Stimulated activated CD8-positive, alpha-beta memory T cell treated with anti-CD3 and anti-CD28 coated beads, Interleukin-12 subunit alpha, Interleukin-12 subunit beta, amount 100 ng/mL, for 24 hours (primary cell): ENCODE measurements around the gene PARD3B.

Experiments used
- DNase-seq: peaks from one replicate; pipeline ENCODE4 v3.0.0-alpha.2; 2020; ENCODE audit errors: extremely low read depth

Gene PARD3B

DNA sequence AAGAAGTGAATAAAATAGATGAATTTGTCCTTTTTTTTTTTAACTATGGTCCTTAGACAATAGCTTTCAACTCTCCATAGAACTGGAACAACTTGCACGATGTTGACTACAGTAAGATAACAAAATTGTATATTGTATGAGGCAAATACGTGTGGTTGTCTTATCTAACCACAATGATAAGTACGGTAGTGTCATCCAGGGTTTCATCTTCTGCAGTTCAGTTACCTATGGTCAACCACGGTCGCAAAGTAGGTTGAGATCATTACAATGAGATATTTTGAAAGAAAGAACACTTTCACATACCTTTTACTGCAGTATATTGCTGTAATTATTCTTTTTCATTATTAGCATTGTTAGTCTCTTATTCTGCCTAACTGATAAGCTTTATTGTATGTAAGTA lies 295.2 kb downstream of the PARD3B start:
- no peak for DNase-seq

GRCh38 chr2:204842068-204842467 lies 296.8 kb downstream of the PARD3B start:
- DNase-seq, result no peak

DNA sequence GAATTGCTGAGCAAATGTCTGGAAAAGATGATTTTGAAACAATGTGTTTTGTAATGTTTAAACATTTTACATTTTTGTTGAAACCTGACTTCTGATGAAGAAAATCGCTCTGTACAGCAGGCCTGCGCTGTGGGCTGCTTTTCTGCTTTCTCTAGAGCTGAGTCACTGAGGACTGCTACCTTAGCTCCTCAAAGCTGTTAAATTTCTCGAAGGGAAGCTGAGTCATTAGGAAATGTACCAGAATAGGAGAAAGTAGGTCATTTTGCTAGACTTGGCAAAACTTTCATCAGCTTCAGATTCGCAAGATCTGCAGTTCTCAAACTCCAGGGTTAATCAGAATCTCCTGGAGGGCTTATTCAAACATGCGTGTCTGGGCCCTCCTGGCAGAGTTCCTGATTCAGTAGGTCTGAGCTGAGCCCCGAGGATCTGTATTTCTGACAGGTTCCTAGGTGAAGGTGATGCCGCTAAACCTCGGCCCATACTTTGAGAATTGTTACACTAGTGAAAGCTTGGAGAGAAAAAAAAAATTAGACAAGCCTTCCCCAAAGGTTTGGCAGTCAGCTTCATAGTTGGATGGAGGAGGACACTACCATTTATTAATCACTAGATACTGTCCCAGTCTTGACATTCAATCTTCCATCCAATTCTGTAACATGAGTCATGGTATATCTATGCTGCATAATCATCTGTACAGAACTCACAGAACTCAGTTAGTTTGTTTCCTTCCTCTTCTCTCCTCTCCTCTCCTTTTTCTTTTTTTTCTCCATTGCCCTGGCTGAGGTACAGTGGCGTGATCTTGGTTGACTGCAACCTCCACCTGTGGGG lies 297.6 kb downstream of the PARD3B start:
- DNase-seq, result no peak

DNA sequence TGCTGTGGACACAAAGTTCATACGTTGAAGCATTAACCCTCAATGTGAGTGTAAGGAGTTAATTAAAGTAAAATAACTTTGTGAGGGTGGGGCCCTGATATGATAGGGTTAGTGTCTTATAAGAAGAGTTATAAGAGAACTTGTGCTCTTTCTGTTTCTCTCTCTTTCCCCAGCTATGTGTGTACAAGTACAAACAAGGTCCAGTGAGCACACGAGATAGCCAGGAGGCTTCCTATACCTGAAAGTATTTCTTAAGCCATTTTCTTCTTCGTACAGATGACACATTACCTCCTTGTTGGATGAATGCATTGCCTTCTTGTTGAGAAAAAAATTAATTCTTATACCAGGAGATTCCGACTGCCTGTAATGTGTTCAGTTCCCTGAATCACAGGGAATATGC lies 301.2 kb downstream of the PARD3B start:
- DNase-seq, result no peak

- DNase-seq, result no peak
Measured at GRCh38 chr2:204849892-204850291, 304.6 kb downstream of the PARD3B start.

- DNase-seq, result no peak
Measured at GRCh38 chr2:204850581-204850980, 305.3 kb downstream of the PARD3B start.

DNA sequence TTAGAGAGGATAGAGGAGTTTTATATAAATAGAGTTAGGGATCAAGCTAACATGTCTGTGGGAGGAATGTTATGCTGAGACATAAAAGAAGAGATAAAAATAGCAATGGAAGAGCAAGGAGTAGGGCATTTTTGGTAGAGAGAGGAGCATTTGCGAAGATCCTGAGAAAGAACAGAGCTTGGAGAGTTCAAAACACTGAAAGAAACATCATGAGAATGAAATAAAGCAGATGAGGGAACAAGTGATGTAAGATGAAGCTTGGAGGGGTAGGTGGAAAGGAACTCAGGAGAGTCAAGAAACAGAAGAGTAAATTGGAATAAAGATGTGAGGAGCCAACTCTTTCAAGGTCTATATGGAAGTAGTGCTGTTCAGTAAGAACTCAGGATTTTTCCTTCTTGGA lies 308.6 kb downstream of the PARD3B start:
- no peak for DNase-seq

- no peak for DNase-seq
Measured at GRCh38 chr2:204860274-204860673, 315.0 kb downstream of the PARD3B start.

GRCh38 chr2:204862809-204863208 lies 317.5 kb downstream of the PARD3B start:
- DNase-seq, result no peak

DNA sequence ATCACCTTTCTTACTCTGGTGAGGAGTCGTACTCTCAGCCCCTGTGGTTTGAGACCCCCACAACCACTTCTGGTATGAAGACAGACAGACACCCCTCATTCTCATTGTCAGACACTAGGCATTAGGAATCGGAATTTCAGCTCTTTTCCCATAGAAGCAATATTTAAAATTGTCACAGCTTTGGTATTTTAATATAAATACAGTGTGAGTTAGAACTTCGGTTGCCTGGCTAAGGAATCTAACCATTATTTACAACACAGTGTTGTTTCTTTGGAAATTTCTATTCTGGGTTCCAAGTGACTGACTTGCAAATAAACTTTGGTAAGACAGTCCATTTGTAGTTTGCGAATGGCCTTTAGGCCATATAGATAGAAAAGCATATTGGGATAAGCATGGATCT lies 318.1 kb downstream of the PARD3B start:
- DNase-seq, result no peak

DNA sequence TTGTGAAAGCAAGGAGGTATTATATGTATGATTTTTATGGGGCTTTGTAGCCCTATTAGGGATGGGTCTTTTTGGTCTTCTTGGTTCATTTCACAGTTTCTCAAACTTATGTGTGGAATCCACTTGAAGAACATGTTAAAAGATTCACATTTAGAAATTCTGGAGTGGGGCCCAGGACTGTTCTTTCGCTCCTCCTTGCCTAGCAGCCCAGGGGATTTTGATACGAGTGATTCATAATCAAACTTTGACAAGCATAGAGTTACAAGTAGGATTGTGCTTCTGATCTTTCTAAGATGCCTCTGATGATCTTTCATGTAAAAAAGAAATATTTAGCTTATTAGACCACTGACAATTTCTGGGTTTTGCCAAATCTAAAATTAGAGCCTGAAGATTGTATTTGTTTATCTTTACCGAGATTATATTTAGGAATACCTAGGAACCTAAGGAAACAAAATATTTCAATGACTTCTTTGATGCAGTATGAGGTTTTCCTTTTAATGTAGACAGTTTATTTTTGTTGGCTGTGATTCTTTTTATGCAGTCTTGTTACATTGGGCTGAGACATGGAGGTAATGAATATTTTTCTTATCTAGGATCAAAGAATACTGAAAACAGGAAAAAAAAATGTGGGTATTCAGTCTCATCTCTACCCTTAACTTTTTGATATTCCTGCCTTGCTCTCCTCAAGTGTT lies 324.0 kb downstream of the PARD3B start:
- no peak for DNase-seq

- DNase-seq, result no peak
Measured at GRCh38 chr2:204870053-204870452, 324.8 kb downstream of the PARD3B start.

DNA sequence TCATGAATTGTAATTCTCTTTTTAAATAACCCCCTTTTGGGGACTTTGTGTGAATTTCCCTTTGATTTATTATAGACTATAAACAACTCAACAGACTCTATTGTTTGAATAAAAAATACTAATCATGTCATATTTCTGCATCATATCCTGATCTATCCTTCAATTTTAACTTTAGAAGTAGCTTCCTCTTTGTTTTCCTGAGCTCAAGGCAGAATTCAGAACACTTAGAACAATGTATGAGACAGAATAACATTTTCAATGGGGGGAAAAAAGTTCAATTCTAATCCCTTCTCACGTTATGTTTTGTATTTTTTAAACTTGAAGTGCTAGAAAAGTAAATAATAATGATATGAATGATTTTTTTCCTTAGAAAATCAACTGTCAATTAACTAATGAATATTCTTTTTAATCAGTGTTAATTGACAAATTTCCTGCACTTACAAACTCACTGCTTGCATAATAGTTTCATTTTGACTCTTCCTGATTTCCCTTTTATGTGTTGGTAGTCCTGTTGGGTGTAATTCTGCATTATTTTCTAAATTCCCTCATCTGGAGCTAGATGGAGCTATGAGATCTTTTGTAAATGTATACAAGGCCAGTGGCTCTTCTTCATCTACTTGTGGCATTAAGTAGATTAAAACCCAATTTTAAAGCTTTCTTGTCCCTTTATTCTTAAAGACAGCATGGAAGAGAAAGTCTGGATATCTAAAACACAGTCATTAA lies 326.1 kb downstream of the PARD3B start:
- no peak for DNase-seq

GRCh38 chr2:204876311-204876710 lies 331.0 kb downstream of the PARD3B start:
- DNase-seq, result no peak

DNA sequence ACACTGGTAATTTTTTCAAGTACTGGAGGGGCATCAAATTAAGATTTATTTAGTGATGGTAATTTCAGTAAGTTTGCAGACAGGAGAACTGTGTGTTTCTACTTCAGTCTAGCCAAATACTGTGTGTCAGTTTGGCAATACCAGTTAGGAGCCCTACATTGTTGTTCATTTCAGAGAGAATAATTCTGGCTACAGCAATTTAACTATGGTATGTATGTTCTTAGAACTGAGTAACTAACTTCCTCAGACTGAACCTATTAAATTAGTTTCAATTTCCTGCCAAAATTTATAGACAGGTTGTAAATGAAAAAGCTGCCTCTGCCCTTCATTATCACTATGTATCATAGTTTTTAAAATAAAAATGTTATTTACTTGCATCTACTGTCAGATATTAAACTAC lies 332.4 kb downstream of the PARD3B start:
- no peak for DNase-seq

- DNase-seq, result no peak
Measured at GRCh38 chr2:204880928-204881327, 335.7 kb downstream of the PARD3B start.

GRCh38 chr2:204881655-204882054 lies 336.4 kb downstream of the PARD3B start:
- DNase-seq, result no peak

DNA sequence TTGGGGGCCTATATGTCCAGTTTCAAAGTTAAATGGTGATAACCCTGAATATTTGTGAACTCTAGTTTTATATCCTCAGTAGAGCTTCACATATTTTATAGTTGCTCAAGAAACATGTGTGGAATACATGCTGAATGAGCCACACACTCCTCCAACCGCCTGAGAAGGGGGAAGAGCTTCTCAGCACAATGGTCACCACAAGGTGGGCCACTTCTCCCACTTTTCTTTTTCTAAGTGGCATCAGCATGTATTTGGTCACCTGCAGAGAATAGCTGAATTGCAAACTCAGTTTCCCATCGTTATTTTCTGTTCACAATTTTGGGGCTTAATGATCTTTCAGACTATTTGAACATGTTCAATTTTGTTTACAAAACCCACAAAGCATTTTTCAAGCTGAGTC lies 340.5 kb downstream of the PARD3B start:
- DNase-seq, result no peak

DNA sequence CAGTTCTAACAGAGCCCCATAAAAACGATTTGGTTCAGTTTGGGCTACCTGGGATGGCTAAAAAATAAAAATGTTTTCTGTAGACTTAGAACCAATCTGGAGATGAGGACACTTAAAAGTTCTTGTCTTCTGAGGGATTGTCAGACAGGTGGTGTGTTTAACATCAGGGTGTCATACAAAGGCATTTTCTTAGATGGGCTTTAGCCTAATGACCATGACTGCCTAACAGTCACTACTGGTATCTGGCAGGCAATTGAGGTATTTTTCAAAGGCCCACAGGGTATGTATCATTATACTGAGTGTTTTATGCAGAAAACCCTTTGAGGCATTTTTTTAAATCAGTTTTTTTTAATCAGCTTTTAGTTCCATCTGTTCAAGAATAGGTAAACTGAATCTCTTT lies 341.4 kb downstream of the PARD3B start:
- no peak for DNase-seq

DNA sequence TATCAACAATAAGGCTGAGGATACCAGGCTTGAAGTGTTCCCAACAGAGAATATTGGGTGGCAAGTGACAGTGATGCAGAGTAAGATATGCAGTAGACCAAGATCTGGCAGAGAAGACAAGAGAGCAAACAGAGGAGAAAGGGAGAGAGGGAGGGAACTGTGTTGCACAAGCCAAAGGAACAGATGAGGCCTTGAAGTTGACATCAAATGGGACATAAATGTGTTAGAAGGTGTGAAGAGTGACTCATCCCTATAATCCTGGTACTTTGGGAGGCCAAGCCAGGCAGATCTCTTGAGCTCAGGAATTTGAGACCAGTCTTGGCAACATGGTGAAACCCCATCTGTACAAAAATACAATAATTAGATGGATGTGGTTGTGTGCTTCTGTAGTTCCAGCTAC lies 342.9 kb downstream of the PARD3B start:
- DNase-seq, result no peak

GRCh38 chr2:204890680-204891079 lies 345.4 kb downstream of the PARD3B start:
- DNase-seq, result no peak

DNA sequence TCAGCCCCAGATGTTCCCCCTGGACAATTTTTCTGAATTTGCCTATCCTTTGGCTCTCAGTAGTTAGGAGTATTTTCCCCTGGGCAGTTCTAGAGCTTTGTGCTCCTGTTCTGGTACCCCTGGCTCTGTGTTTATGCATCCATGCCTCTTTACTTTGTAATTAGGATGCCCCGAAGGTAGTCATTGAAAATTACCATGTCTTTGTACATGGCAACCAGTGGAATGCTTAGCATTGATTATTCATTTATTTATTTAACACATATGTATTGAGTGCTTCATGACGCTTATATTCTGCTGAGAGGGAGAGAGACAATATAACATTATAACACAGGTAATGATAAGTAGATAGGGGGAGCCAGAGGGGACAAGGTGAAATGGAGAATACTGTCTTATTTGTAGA lies 346.5 kb downstream of the PARD3B start:
- no peak for DNase-seq
